Tibial nerve (tissue), 4 donors: Measurements from ENCODE around the gene NMRK1.

Experiments used
- CTCF ChIP-seq, 5 experiments: fragments of 200-600 bp in 3 of 5; fragments of 450-650 bp in 2 of 5; sonication (generic) in 3 of 5; IDR thresholded peaks; one replicate each; pipeline ENCODE4 v1.5.1; 2016 to 2019; ENCODE audit warnings: antibody characterized with exemption in 5 of 5, mild to moderate bottlenecking in 3 of 5, moderate library complexity in 2 of 5
- EP300 ChIP-seq, 2 donors: sonication (generic); formaldehyde crosslinking; IDR thresholded peaks; one replicate each; pipeline ENCODE4 v1.6.1; 2017; ENCODE audit warnings: antibody characterized with exemption in 2 of 2, mild to moderate bottlenecking in 1 of 2
- POLR2A ChIP-seq, 2 donors: fragments of 450-650 bp; IDR thresholded peaks; one replicate each; pipeline ENCODE4 v1.6.1; 2017; ENCODE audit warnings: antibody characterized with exemption in 2 of 2, mild to moderate bottlenecking in 2 of 2, moderate library complexity in 2 of 2

- TF ChIP-seq CTCF (IDR thresholded peaks at IDR 0.05) (no peak), POLR2A (IDR thresholded peaks at IDR 0.05) (no peak), EP300 (IDR thresholded peaks at IDR 0.05) (no peak)
Observed at GRCh38 chr9:75067894-75068293, 20.1 kb downstream of the NMRK1 start.
